B cell (primary cell): ENCODE measurements around the gene TKTL1. TPM values are rescaled to one million over a fixed set of nuclear protein-coding genes. Genes with fewer than 3 reads are reported as not detected.

ENCODE experiments used
- ATAC-seq: fragments of 200-7000 bp; cut with Tn5 transposase; one replicate; pipeline ENCODE4 v1.10.0; 2021; ENCODE audit warnings: low read depth, mild to moderate bottlenecking, moderate number of reproducible peaks, moderate library complexity
- CTCF ChIA-PET: fragments of 350-600 bp; sonication (Branson Sonifier 250); formaldehyde crosslinking; loops from one replicate; lab custom pipeline; 2021; ENCODE audit warnings: antibody characterized with exemption, inconsistent platforms; lab: Charles Lee
- POLR2A ChIA-PET: fragments of 350-600 bp; sonication (Branson Sonifier 250); formaldehyde crosslinking; loops from one replicate; lab custom pipeline; 2021; ENCODE audit warnings: antibody characterized with exemption; lab: Charles Lee
- DNase-seq: peaks from one replicate; pipeline ENCODE4 v3.0.0; 2013
- H2AFZ ChIP-seq: 2 replicates; pipeline ENCODE4 v1.6.1; 2012; ENCODE audit warnings: mild to moderate bottlenecking, low read depth, low read length; ENCODE audit not compliant: insufficient read depth, poor library complexity, severe bottlenecking
- H3K27ac ChIP-seq, 2 donors: 1 replicate in 1 of 2; 2 replicates in 1 of 2; pipeline ENCODE4 v1.5.1; 2012 to 2013; ENCODE audit warnings: low read length in 2 of 2, mild to moderate bottlenecking in 2 of 2, moderate library complexity in 1 of 2
- H3K27me3 ChIP-seq, 4 experiments: fragments of 200-600 bp in 1 of 4; sonication (generic) in 1 of 4; replicated peaks in 1 of 4; 1 replicate in 2 of 4; 2 replicates in 2 of 4; pipeline versions ENCODE4 v1.6.1 to v1.7.0; 2013 to 2016; ENCODE audit warnings: low read length in 3 of 4, mild to moderate bottlenecking in 2 of 4, mixed read lengths in 1 of 4, moderate library complexity in 1 of 4; ENCODE audit not compliant: insufficient read depth in 4 of 4, control insufficient read depth in 3 of 4; ENCODE audit errors: control extremely low read depth in 1 of 4
- H3K36me3 ChIP-seq, 2 experiments: replicated peaks in 1 of 2; 1 replicate in 1 of 2; 2 replicates in 1 of 2; pipeline versions ENCODE4 v1.6.1 to v1.7.1; 2013; ENCODE audit warnings: low read length in 1 of 2; ENCODE audit not compliant: insufficient read depth in 2 of 2, control insufficient read depth in 1 of 2; ENCODE audit errors: control extremely low read depth in 1 of 2, extremely low read depth in 1 of 2
- H3K4me1 ChIP-seq, 2 donors: fragments of 200-600 bp in 1 of 2; sonication (generic) in 1 of 2; 1 replicate in 1 of 2; 2 replicates in 1 of 2; pipeline versions ENCODE4 v1.5.1 to v1.6.1; 2013 to 2017; ENCODE audit warnings: low read length in 2 of 2; ENCODE audit not compliant: control insufficient read depth in 2 of 2, insufficient read depth in 2 of 2
- H3K4me2 ChIP-seq: replicated peaks from 2 replicates; pipeline ENCODE3; 2012; ENCODE audit warnings: mild to moderate bottlenecking, low read depth, low read length; ENCODE audit not compliant: poor library complexity, severe bottlenecking
- H3K4me3 ChIP-seq, 5 experiments: fragments of 200-600 bp in 1 of 5; sonication (generic) in 1 of 5; 1 replicate in 3 of 5; 2 replicates in 2 of 5; pipeline versions ENCODE4 v1.5.1 to v1.7.0; 2011 to 2016; ENCODE audit warnings: low read length in 4 of 5, mild to moderate bottlenecking in 4 of 5, low read depth in 2 of 5, control low read depth in 1 of 5, moderate library complexity in 1 of 5; ENCODE audit not compliant: insufficient read depth in 1 of 5; ENCODE audit errors: control extremely low read depth in 1 of 5, extremely low read depth in 1 of 5
- H3K79me2 ChIP-seq: fragments of 200-600 bp; sonication (generic); one replicate; pipeline ENCODE4 v1.6.0; 2016; ENCODE audit warnings: low read length; ENCODE audit not compliant: control insufficient read depth, insufficient read depth
- H3K9ac ChIP-seq: fragments of 200-600 bp; sonication (generic); 2 replicates; pipeline ENCODE4 v1.6.1; 2017; ENCODE audit warnings: mild to moderate bottlenecking, low read length, moderate library complexity
- H3K9me3 ChIP-seq, 3 donors: one replicate each; pipeline versions ENCODE4 v1.6.1 to v1.7.1; 2013; ENCODE audit warnings: low read length in 2 of 3; ENCODE audit not compliant: control insufficient read depth in 2 of 3, insufficient read depth in 1 of 3; ENCODE audit errors: control extremely low read depth in 1 of 3
- H4K20me1 ChIP-seq: 2 replicates; pipeline ENCODE4 v1.6.0; 2012; ENCODE audit warnings: mild to moderate bottlenecking, low read length; ENCODE audit not compliant: insufficient read depth, control insufficient read depth, poor library complexity, severe bottlenecking
- H3K27ac Mint-ChIP-seq: one replicate; pipeline ENCODE4 v1.8.0; 2021; ENCODE audit warnings: mixed read lengths
- H3K27me3 Mint-ChIP-seq: one replicate; pipeline ENCODE4 v1.8.0; 2021; ENCODE audit warnings: mixed read lengths
- H3K4me1 Mint-ChIP-seq: one replicate; pipeline ENCODE4 v1.8.0; 2021; ENCODE audit warnings: mixed read lengths
- H3K4me3 Mint-ChIP-seq: one replicate; pipeline ENCODE4 v1.8.0; 2021; ENCODE audit warnings: mixed read lengths
- H3K9me3 Mint-ChIP-seq: one replicate; pipeline ENCODE4 v1.8.0; 2022; ENCODE audit warnings: mixed read lengths; ENCODE audit not compliant: insufficient read depth
- EZH2 ChIP-seq: IDR thresholded peaks from 2 replicates; pipeline ENCODE4 v1.6.1; 2012; ENCODE audit warnings: borderline replicate concordance, low read depth, mild to moderate bottlenecking, moderate library complexity, low read length; ENCODE audit not compliant: insufficient read depth, poor library complexity, severe bottlenecking
- WGBS: methylation state at CpG from one replicate; pipeline ENCODE4 v1.1.5; 2013; ENCODE audit warnings: missing lambda C conversion rate; ENCODE audit not compliant: insufficient coverage; 5-methylcytosine and 5-hydroxymethylcytosine counted together
- intact Hi-C: fragments of 100-400 bp; cut with micrococcal nuclease; formaldehyde crosslinking; loops from one replicate; pipeline ENCODE4 v1.10.0; 2022
- polyA plus RNA-seq: library from polyadenylated mRNA; depleted of rRNA; stranded (reverse); fragments of >200 nt; gene quantifications from 2 replicates; pipeline ENCODE4 v1.2.3, GENCODE V29; 2012
- total RNA-seq, 2 donors: library from RNA; stranded (reverse); fragments of 120-200 nt in 1 of 2; gene quantifications; 1 replicate in 1 of 2; 2 replicates in 1 of 2; pipeline versions ENCODE4 v1.2.3 to v1.2.4, GENCODE V29; 2013 to 2022
- TF ChIP-seq, protein P1 (sequence below): fragments of 200-600 bp; IDR thresholded peaks from one replicate; pipeline ENCODE4 v1.8.0; 2022; ENCODE audit warnings: antibody characterized with exemption, mild to moderate bottlenecking

Gene TKTL1
- total and polyA plus RNA-seq, 2 donors (not counting 1 experiment from before 2014, with no cell fraction given): 0.18 to 0.96 TPM

DNA sequence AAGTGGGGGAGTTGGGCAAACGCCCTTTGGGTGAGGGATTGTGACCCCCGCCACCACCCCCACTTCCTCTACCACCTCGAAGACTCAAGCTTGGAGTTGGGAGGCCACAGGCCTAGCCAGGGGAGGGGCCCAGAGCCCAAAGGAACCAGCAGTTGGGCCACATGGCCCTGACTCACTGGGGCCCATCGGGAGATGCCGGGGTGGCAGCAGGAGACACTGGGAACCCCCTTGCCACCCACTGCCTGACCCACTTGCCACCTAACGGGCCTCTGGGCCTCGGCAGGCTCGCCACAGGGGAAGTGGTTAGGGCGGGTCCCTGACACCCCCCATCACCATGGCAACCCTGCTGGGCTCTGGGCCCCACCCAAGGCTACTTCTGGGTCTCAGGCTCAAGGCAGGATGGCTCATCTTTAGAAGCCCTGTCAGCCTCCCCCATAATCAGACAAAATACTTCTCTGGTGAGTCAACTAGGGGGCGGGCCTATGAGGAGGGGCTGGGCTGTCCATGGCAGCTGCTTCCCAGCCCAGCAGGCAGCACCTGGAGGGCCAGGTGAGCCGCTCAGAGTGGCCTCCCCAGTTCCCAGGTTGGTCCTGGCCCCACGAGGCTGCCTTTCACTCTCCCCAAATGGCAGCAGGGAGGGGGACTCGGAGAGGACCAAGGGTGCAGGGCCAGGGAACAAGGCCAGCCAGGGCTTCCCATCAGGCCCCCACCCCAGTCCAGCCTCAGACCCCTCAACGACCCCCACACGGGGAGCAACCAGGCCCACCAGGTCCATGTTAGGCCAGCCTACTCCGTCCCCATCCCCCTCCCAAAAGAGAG is 73.2 kb downstream of the TKTL1 start:
- WGBS: 17% methylated on average over 2 of the region's 16 CpGs
- peak overlapping the region; percentile 80 for H3K4me2 ChIP-seq
- H3K36me3 ChIP-seq: peaks cover 0 to 42% of the 10 kb centered on the region in 2 experiments
- peaks cover 27% of the 10 kb centered on the region for H4K20me1 ChIP-seq
- peaks cover 54% of the 10 kb centered on the region for H3K79me2 ChIP-seq
- Mint-ChIP-seq H3K9me3 (no peaks in the 10 kb centered on the region), H3K27ac (peak overlapping the region; percentile 88), H3K4me1 (peaks cover 20% of the 10 kb centered on the region), H3K27me3 (no peaks in the 10 kb centered on the region), H3K4me3 (peak overlapping the region; percentile 80)
- H3K4me3 ChIP-seq: peak overlapping the region; percentile 11 to 81 (median 75)
- ChIA-PET POLR2A (interaction anchor here (0.6 to 2.5 kb wide), 8 partner anchors 9 to 425 kb away, joined by 3 to 14 read pairs (median 5); partner anchors contain the start of genes EMD and RPL10), CTCF (no interaction called here)
- no peaks in the 10 kb centered on the region for H3K9me3 ChIP-seq
- peaks cover 22 to 44% of the 10 kb centered on the region in 2 donors for H3K4me1 ChIP-seq
- ATAC-seq (peak; percentile 52), DNase-seq (peak; percentile 93)
- H3K27me3 ChIP-seq: no peaks in the 10 kb centered on the region
- TF ChIP-seq EZH2: no peak
- TF ChIP-seq, protein P1, sequence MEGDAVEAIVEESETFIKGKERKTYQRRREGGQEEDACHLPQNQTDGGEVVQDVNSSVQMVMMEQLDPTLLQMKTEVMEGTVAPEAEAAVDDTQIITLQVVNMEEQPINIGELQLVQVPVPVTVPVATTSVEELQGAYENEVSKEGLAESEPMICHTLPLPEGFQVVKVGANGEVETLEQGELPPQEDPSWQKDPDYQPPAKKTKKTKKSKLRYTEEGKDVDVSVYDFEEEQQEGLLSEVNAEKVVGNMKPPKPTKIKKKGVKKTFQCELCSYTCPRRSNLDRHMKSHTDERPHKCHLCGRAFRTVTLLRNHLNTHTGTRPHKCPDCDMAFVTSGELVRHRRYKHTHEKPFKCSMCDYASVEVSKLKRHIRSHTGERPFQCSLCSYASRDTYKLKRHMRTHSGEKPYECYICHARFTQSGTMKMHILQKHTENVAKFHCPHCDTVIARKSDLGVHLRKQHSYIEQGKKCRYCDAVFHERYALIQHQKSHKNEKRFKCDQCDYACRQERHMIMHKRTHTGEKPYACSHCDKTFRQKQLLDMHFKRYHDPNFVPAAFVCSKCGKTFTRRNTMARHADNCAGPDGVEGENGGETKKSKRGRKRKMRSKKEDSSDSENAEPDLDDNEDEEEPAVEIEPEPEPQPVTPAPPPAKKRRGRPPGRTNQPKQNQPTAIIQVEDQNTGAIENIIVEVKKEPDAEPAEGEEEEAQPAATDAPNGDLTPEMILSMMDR: no peak
- peak overlapping the region; percentile 73 for H3K9ac ChIP-seq
- H2AFZ ChIP-seq: no peak overlapping the region
- intact Hi-C loops: no loop called here
- H3K27ac ChIP-seq: peak overlapping the region; percentile 86 to 90
